Suprapubic skin (tissue), 4 donors: Measurements from ENCODE around the gene GAPVD1.

Experiments
- POLR2A ChIP-seq, 2 donors: fragments of 450-650 bp; IDR thresholded peaks; one replicate each; pipeline ENCODE4 v1.6.1; 2017; ENCODE audit warnings: antibody characterized with exemption in 2 of 2, mild to moderate bottlenecking in 2 of 2, moderate library complexity in 2 of 2
- POLR2AphosphoS5 ChIP-seq, 3 donors: sonication (generic); formaldehyde crosslinking; IDR thresholded peaks; one replicate each; pipeline ENCODE4 v1.6.1; 2017; ENCODE audit warnings: antibody characterized with exemption in 3 of 3
- TF ChIP-seq, protein P1 (sequence below), 2 donors: fragments of 200-600 bp in 1 of 2; fragments of 450-650 bp in 1 of 2; sonication (generic) in 1 of 2; IDR thresholded peaks; one replicate each; pipeline ENCODE4 v1.5.1; 2016 to 2019; ENCODE audit warnings: antibody characterized with exemption in 2 of 2, mild to moderate bottlenecking in 1 of 2, moderate library complexity in 1 of 2

DNA sequence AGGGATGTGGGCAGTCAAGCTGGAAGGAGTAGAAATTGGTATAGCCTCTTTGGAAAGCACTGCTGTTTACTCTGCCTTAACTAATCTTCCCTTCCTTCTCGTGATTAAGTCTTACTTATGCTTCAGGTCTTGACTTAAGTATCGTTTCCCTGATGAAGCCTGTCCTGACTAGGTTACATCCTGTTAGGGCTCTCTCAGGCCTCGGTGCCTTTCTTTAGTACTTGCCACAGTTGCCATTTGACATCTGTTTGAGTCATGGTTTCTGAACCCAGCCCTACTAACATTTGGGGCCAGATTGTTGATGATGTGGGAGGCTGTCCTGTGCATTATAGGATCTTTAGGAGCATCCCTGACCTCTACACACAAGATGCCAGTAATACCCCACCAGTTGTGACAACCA lies 94.4 kb downstream of the GAPVD1 start:
- TF ChIP-seq, protein P1, sequence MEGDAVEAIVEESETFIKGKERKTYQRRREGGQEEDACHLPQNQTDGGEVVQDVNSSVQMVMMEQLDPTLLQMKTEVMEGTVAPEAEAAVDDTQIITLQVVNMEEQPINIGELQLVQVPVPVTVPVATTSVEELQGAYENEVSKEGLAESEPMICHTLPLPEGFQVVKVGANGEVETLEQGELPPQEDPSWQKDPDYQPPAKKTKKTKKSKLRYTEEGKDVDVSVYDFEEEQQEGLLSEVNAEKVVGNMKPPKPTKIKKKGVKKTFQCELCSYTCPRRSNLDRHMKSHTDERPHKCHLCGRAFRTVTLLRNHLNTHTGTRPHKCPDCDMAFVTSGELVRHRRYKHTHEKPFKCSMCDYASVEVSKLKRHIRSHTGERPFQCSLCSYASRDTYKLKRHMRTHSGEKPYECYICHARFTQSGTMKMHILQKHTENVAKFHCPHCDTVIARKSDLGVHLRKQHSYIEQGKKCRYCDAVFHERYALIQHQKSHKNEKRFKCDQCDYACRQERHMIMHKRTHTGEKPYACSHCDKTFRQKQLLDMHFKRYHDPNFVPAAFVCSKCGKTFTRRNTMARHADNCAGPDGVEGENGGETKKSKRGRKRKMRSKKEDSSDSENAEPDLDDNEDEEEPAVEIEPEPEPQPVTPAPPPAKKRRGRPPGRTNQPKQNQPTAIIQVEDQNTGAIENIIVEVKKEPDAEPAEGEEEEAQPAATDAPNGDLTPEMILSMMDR (IDR thresholded peaks at IDR 0.05) = no peak
- TF ChIP-seq POLR2A (IDR thresholded peaks at IDR 0.05) = no peak
- no peak for TF ChIP-seq POLR2AphosphoS5 (IDR thresholded peaks at IDR 0.05)
